ENCODE data around the gene TRMT44. TPM values are rescaled to one million over a fixed set of nuclear protein-coding genes. Genes with fewer than 3 reads are reported as not detected.

Gene TRMT44
- total and polyA plus RNA-seq, 2 of the 13 experiments (the other 11 are each of a cell fraction or from before 2014, with no cell fraction given): 5.8 to 8.6 TPM

DNA sequence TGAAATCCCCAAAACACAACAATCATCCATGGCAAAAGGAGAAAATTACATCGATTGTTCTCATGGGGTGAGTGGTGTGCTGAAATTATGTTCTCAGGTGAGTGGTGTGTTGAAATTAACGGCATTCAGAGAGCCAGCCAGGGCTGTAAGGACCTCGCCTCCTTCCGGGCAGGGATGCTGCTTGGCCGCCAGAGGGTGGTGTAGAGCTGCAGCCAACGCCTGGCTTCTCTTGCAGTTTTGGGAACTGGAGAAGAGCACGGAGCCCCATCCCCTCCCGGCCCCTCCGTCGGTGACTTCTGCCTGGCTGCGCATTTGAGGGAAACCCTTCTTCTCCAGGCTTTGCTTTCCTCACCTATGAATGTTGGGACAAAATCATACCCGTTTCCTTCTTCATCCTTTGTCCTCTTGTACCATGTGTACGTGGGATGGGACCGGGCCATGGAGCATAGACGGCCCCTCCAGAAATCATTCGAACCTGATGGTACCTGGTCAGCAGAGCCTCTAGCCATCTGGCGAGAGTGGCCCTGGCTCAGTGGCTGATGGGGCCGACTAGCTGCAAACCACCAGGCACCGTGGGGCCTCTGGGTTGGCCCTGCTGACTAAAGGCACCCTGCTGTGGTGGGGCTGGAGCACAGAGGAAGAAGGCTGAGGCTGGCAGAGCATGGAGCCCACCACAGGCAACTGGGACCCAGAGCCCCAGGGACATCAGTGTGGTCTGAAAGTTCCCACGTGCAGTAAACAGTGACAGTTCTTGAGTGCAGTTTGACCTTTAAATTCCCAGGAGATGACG is 28.4 kb downstream of the TRMT44 start (continued):
- TF ChIP-seq, protein P1, sequence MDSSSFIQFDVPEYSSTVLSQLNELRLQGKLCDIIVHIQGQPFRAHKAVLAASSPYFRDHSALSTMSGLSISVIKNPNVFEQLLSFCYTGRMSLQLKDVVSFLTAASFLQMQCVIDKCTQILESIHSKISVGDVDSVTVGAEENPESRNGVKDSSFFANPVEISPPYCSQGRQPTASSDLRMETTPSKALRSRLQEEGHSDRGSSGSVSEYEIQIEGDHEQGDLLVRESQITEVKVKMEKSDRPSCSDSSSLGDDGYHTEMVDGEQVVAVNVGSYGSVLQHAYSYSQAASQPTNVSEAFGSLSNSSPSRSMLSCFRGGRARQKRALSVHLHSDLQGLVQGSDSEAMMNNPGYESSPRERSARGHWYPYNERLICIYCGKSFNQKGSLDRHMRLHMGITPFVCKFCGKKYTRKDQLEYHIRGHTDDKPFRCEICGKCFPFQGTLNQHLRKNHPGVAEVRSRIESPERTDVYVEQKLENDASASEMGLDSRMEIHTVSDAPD (CRISPR knock-in tag; IDR thresholded peaks at IDR 0.05): no peak
- TF ChIP-seq NCOA2 (CRISPR knock-in tag; IDR thresholded peaks at IDR 0.05) (no peak), ZNF841 (CRISPR knock-in tag; IDR thresholded peaks at IDR 0.05; ENCODE audit: borderline replicate concordance) (no peak), ELF1 (CRISPR knock-in tag; IDR thresholded peaks at IDR 0.05) (peak; percentile 49; the same call in 1 of the 2 replicates), RCOR2 (CRISPR knock-in tag; IDR thresholded peaks at IDR 0.05) (no peak), RFXANK (CRISPR knock-in tag; IDR thresholded peaks at IDR 0.05) (no peak), SRF (IDR thresholded peaks at IDR 0.05; ENCODE audit: low read depth, low read length) (no peak), ZNF780A (CRISPR knock-in tag; IDR thresholded peaks at IDR 0.05) (no peak), SNRNP70 (IDR thresholded peaks at IDR 0.05; ENCODE audit: low read depth, low read length) (no peak), CEBPG (CRISPR knock-in tag; IDR thresholded peaks at IDR 0.05) (no peak), XRCC5 (optimal IDR thresholded peaks at IDR 0.05; ENCODE audit: low read length) (peak; percentile 71), ZNF850 (CRISPR knock-in tag; conservative IDR thresholded peaks at IDR 0.05) (no peak), POLR2G (IDR thresholded peaks at IDR 0.05; ENCODE audit: low read depth, low read length) (no peak), ZMYM2 (CRISPR knock-in tag; IDR thresholded peaks at IDR 0.05) (no peak), FOXK1 (CRISPR knock-in tag; IDR thresholded peaks at IDR 0.05; ENCODE audit: borderline replicate concordance, low read depth) (no peak), MED13 (CRISPR knock-in tag; IDR thresholded peaks at IDR 0.05) (no peak), JDP2 (CRISPR knock-in tag; IDR thresholded peaks at IDR 0.05; ENCODE audit: borderline replicate concordance) (no peak), HOXA5 (CRISPR knock-in tag; IDR thresholded peaks at IDR 0.05) (no peak), STAG1 (CRISPR knock-in tag; IDR thresholded peaks at IDR 0.05) (peak; percentile 72), RAD21 (CRISPR knock-in tag; IDR thresholded peaks at IDR 0.05) (peak; percentile 66), BHLHE40 (IDR thresholded peaks at IDR 0.05; ENCODE audit: low read length) (no peak), GLI4 (CRISPR knock-in tag; IDR thresholded peaks at IDR 0.05; ENCODE audit: borderline replicate concordance) (no peak)
- TF ChIP-seq, protein P2, sequence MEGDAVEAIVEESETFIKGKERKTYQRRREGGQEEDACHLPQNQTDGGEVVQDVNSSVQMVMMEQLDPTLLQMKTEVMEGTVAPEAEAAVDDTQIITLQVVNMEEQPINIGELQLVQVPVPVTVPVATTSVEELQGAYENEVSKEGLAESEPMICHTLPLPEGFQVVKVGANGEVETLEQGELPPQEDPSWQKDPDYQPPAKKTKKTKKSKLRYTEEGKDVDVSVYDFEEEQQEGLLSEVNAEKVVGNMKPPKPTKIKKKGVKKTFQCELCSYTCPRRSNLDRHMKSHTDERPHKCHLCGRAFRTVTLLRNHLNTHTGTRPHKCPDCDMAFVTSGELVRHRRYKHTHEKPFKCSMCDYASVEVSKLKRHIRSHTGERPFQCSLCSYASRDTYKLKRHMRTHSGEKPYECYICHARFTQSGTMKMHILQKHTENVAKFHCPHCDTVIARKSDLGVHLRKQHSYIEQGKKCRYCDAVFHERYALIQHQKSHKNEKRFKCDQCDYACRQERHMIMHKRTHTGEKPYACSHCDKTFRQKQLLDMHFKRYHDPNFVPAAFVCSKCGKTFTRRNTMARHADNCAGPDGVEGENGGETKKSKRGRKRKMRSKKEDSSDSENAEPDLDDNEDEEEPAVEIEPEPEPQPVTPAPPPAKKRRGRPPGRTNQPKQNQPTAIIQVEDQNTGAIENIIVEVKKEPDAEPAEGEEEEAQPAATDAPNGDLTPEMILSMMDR (CRISPR knock-in tag; IDR thresholded peaks at IDR 0.05): peak; percentile 88
- TF ChIP-seq, protein P3, sequence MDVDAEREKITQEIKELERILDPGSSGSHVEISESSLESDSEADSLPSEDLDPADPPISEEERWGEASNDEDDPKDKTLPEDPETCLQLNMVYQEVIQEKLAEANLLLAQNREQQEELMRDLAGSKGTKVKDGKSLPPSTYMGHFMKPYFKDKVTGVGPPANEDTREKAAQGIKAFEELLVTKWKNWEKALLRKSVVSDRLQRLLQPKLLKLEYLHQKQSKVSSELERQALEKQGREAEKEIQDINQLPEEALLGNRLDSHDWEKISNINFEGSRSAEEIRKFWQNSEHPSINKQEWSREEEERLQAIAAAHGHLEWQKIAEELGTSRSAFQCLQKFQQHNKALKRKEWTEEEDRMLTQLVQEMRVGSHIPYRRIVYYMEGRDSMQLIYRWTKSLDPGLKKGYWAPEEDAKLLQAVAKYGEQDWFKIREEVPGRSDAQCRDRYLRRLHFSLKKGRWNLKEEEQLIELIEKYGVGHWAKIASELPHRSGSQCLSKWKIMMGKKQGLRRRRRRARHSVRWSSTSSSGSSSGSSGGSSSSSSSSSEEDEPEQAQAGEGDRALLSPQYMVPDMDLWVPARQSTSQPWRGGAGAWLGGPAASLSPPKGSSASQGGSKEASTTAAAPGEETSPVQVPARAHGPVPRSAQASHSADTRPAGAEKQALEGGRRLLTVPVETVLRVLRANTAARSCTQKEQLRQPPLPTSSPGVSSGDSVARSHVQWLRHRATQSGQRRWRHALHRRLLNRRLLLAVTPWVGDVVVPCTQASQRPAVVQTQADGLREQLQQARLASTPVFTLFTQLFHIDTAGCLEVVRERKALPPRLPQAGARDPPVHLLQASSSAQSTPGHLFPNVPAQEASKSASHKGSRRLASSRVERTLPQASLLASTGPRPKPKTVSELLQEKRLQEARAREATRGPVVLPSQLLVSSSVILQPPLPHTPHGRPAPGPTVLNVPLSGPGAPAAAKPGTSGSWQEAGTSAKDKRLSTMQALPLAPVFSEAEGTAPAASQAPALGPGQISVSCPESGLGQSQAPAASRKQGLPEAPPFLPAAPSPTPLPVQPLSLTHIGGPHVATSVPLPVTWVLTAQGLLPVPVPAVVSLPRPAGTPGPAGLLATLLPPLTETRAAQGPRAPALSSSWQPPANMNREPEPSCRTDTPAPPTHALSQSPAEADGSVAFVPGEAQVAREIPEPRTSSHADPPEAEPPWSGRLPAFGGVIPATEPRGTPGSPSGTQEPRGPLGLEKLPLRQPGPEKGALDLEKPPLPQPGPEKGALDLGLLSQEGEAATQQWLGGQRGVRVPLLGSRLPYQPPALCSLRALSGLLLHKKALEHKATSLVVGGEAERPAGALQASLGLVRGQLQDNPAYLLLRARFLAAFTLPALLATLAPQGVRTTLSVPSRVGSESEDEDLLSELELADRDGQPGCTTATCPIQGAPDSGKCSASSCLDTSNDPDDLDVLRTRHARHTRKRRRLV (CRISPR knock-in tag; IDR thresholded peaks at IDR 0.05): no peak
